K562 (cell line): ENCODE results near the gene CEND1. TPM values are rescaled to one million over a fixed set of nuclear protein-coding genes. Genes with fewer than 3 reads are reported as not detected.

ENCODE experiments used
- AFF1 ChIP-seq, 2 experiments: fragments of 450-650 bp; IDR thresholded peaks; 2 replicates each; pipeline ENCODE4 v1.6.1; 2018; ENCODE audit warnings: mild to moderate bottlenecking in 2 of 2, low read depth in 1 of 2; ENCODE audit not compliant: partially characterized antibody in 2 of 2
- FOXA1 ChIP-seq: fragments of 450-650 bp; IDR thresholded peaks from 2 replicates; pipeline ENCODE4 v1.6.1; 2016; ENCODE audit warnings: mild to moderate bottlenecking, borderline replicate concordance
- HMBOX1 ChIP-seq: sonication (generic); IDR thresholded peaks from 2 replicates; pipeline ENCODE4 v1.6.1; 2016
- LARP7 ChIP-seq: fragments of 450-650 bp; IDR thresholded peaks from 2 replicates; pipeline ENCODE4 v1.6.1; 2016
- MBD1 ChIP-seq: fragments of 250-450 bp; sonication (Bioruptor Pico); IDR thresholded peaks from 2 replicates; pipeline ENCODE4 v1.8.0; 2022; ENCODE audit warnings: inconsistent platforms
- RBFOX2 ChIP-seq: fragments of 200-400 bp; formaldehyde crosslinking; IDR thresholded peaks from 2 replicates; pipeline ENCODE4 v1.6.1; 2017; ENCODE audit warnings: low read depth, mild to moderate bottlenecking, low read length, moderate library complexity
- SAP30 ChIP-seq: fragments of 200-600 bp; sonication (generic); IDR thresholded peaks from 2 replicates; pipeline ENCODE4 v1.6.1; 2012; ENCODE audit warnings: borderline replicate concordance, low read depth, mild to moderate bottlenecking, moderate library complexity, low read length, control low read depth, inconsistent platforms; ENCODE audit not compliant: insufficient read depth, poor library complexity, severe bottlenecking
- SMARCA4 ChIP-seq: fragments of 450-650 bp; IDR thresholded peaks from 2 replicates; pipeline ENCODE4 v1.6.1; 2016
- SRSF1 ChIP-seq: fragments of 200-400 bp; formaldehyde crosslinking; IDR thresholded peaks from 2 replicates; pipeline ENCODE4 v1.6.1; 2017; ENCODE audit warnings: mild to moderate bottlenecking, low read depth, low read length, moderate library complexity
- TCF15 ChIP-seq: fragments of 250-450 bp; sonication (Bioruptor Pico); IDR thresholded peaks from 2 replicates; pipeline ENCODE4 v1.8.0; 2022; ENCODE audit warnings: moderate library complexity, mild to moderate bottlenecking, inconsistent platforms
- TEAD2 ChIP-seq: fragments of 450-650 bp; IDR thresholded peaks from 2 replicates; pipeline ENCODE4 v1.6.1; 2016; ENCODE audit warnings: missing genetic modification characterization, control low read depth, missing compliant biosample characterization
- ZEB2 ChIP-seq: fragments of 450-650 bp; IDR thresholded peaks from 2 replicates; pipeline ENCODE4 v1.6.1; 2016
- ZFP91 ChIP-seq: sonication (generic); formaldehyde crosslinking; IDR thresholded peaks from 2 replicates; pipeline ENCODE4 v1.8.0; 2022; ENCODE audit warnings: mild to moderate bottlenecking, missing genetic modification reagents
- ZNF146 ChIP-seq: IDR thresholded peaks from one replicate; pipeline ENCODE4 v1.6.1; 2018; ENCODE audit warnings: missing compliant biosample characterization; ENCODE audit not compliant: unreplicated experiment
- ZNF3 ChIP-seq: fragments of 250-450 bp; sonication (Bioruptor Pico); IDR thresholded peaks from 2 replicates; pipeline ENCODE4 v1.5.0; 2021; ENCODE audit warnings: mild to moderate bottlenecking, moderate library complexity
- ZNF740 ChIP-seq, 3 experiments: fragments of 200-800 bp in 1 of 3; sonication (Bioruptor generic) in 1 of 3; sonication (generic) in 1 of 3; formaldehyde crosslinking in 1 of 3; IDR thresholded peaks; 2 replicates each; pipeline versions ENCODE4 v1.6.1 to v1.8.0; 2016 to 2022; ENCODE audit warnings: mild to moderate bottlenecking in 2 of 3, missing compliant biosample characterization in 2 of 3, missing genetic modification characterization in 2 of 3, missing genetic modification reagents in 1 of 3
- ZNF830 ChIP-seq: fragments of 250-450 bp; sonication (Bioruptor Pico); IDR thresholded peaks from 2 replicates; pipeline ENCODE4 v1.5.0; 2021; ENCODE audit warnings: mild to moderate bottlenecking
- polyA plus RNA-seq, 8 experiments: library from polyadenylated mRNA; depleted of rRNA in 4 of 8; stranded (reverse) in 5 of 8; unstranded in 3 of 8; fragments of >200 nt; fragmentation: Nextera tagmentation in 2 of 8; fragmentation: Illumina TruSeq in 1 of 8; extraction: Ambion mirVana in 2 of 8; extraction: Trizol in 1 of 8; gene quantifications; 2 replicates each; pipeline versions ENCODE4 v1.2.1 to v1.2.3, GENCODE V29; 2011 to 2014; ENCODE audit warnings: inconsistent platforms in 1 of 8, missing spikeins in 1 of 8
- total RNA-seq, 7 experiments: library from RNA; depleted of rRNA in 6 of 7; stranded (reverse); fragments of >200 nt in 6 of 7; fragmentation: Illumina TruSeq in 2 of 7; extraction: Trizol in 2 of 7; gene quantifications; 2 replicates each; pipeline versions ENCODE4 v1.2.1 to v1.2.3, GENCODE V29; 2011 to 2021; ENCODE audit warnings: low replicate concordance in 1 of 7

CEND1 gene
- total and polyA plus RNA-seq, 9 of the 15 experiments (the other 6 are each of a cell fraction or from before 2014, with no cell fraction given), result 0.13 to 0.18 (median 0.16) TPM; not detected in 6

DNA sequence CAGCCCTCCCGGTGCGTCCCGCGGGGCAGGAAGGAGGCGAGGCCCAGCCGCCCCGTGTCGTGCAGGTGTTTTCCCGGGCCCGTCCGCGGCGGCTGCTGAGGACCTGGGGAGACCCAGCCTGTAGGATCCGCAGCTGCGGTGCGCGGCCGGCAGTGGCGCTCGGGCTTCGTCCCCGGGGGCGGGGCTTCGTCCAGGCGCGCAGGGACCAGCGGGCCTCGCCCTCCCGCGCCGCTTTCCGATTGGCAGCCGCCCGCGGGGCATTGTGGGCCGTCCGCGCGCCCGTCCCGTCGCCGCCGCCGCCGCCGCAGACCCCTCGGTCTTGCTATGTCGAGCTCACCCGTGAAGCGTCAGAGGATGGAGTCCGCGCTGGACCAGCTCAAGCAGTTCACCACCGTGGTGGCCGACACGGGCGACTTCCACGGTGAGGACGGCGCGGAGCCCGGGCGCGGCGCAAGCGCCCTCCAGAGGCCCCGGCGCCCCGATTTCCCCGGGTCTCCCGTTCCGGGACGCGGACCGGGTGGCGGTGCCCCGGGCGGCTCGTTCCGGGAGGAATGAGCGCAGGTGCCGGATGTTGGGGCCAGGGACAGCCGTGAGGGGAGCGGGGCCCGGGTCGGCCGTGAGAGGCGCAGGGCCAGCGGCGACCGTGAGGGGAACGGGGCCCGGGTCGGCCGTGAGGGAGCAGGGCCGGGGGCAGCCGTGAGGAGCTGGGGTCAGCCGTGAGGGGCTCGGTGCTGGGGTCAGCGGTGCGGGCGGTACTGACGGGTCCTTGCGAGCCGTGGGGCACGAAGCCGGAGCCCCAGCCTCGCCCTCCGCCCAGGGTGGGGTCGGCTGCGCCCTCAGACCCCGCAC, 42.5 kb downstream of the CEND1 start, which contains the start of gene TALDO1 (continued):
- TF ChIP-seq ZNF830 (CRISPR knock-in tag) (no peak), AFF1 (IDR thresholded peaks at IDR 0.05; ENCODE audit: low read depth in 1 of 2, partially characterized antibody in 2 of 2) (no peak), ZNF740 (CRISPR knock-in tag; IDR thresholded peaks at IDR 0.05) (0 out of 2 replicates have a peak, but pooled peaks have one; percentile 7), ZNF740 (tag; IDR thresholded peaks at IDR 0.05) (no peak), TCF15 (CRISPR knock-in tag) (no peak), TEAD2 (tag) (no peak), ZNF146 (peak; percentile 24), RBFOX2 (peak; percentile 98), LARP7 (no peak), MBD1 (CRISPR knock-in tag) (no peak), SMARCA4 (no peak), HMBOX1 (no peak), ZFP91 (CRISPR knock-in tag) (no peak), ZNF3 (CRISPR knock-in tag) (no peak), SAP30 (peak; percentile 43), SRSF1 (no peak), FOXA1 (no peak), ZEB2 (no peak)
